OCI-LY1 (cell line): ENCODE results near the gene ABCC4.

Experiments used
- H2AFZ ChIP-seq: fragments of 200-600 bp; sonication (generic), shearing (Covaris generic); 2 replicates; pipeline ENCODE4 v1.6.0; 2014; ENCODE audit warnings: antibody characterized with exemption, mild to moderate bottlenecking, low read length
- H3F3A ChIP-seq: fragments of 200-600 bp; sonication (generic), shearing (Covaris generic); 2 replicates; pipeline ENCODE4 v1.6.0; 2014; ENCODE audit warnings: mild to moderate bottlenecking, antibody characterized with exemption, low read length, moderate library complexity; ENCODE audit not compliant: insufficient read depth
- H3K27ac ChIP-seq: fragments of 200-600 bp; sonication (generic); 2 replicates; pipeline ENCODE4 v1.5.1; 2014; ENCODE audit warnings: low read length, mixed run types, mild to moderate bottlenecking, low read depth; ENCODE audit not compliant: poor library complexity, severe bottlenecking
- H3K27me3 ChIP-seq: fragments of 200-600 bp; sonication (generic); 2 replicates; pipeline ENCODE4 v1.6.0; 2014; ENCODE audit warnings: antibody characterized with exemption, mild to moderate bottlenecking, low read length, moderate library complexity; ENCODE audit not compliant: insufficient read depth
- H3K36me3 ChIP-seq: fragments of 200-600 bp; sonication (generic); 2 replicates; pipeline ENCODE4 v1.6.1; 2014; ENCODE audit warnings: mild to moderate bottlenecking, antibody characterized with exemption, low read length, moderate library complexity, mixed read lengths; ENCODE audit not compliant: insufficient read depth
- H3K4me1 ChIP-seq: fragments of 200-600 bp; sonication (generic); 2 replicates; pipeline ENCODE4 v1.5.1; 2014; ENCODE audit warnings: mild to moderate bottlenecking, low read length, moderate library complexity; ENCODE audit not compliant: insufficient read depth, severe bottlenecking
- H3K4me2 ChIP-seq: fragments of 200-600 bp; sonication (generic), shearing (Covaris generic); 2 replicates; pipeline ENCODE4 v1.6.1; 2014; ENCODE audit warnings: low read length
- H3K4me3 ChIP-seq: fragments of 200-600 bp; sonication (generic); 2 replicates; pipeline ENCODE4 v1.5.1; 2014; ENCODE audit warnings: low read length, low read depth, mild to moderate bottlenecking, mixed read lengths; ENCODE audit not compliant: poor library complexity, severe bottlenecking
- H3K79me2 ChIP-seq: fragments of 200-600 bp; shearing (Covaris generic); 2 replicates; pipeline ENCODE4 v1.6.1; 2016; ENCODE audit warnings: mixed run types, low read length, mixed read lengths; ENCODE audit not compliant: insufficient read depth
- H3K9ac ChIP-seq: fragments of 200-600 bp; sonication (generic), shearing (Covaris generic); 2 replicates; pipeline ENCODE4 v1.6.1; 2014; ENCODE audit warnings: mild to moderate bottlenecking, low read length, mixed read lengths
- H3K9me2 ChIP-seq: fragments of 200-600 bp; sonication (generic), shearing (Covaris generic); 2 replicates; pipeline ENCODE4 v1.6.1; 2014; ENCODE audit warnings: low read depth, mild to moderate bottlenecking, low read length, mixed read lengths
- H3K9me3 ChIP-seq: fragments of 200-600 bp; shearing (Covaris generic); 2 replicates; pipeline ENCODE4 v1.6.1; 2014; ENCODE audit warnings: low read length, mixed read lengths
- H4K20me1 ChIP-seq: fragments of 200-600 bp; sonication (generic), shearing (Covaris generic); 2 replicates; pipeline ENCODE4 v1.6.0; 2016; ENCODE audit warnings: mild to moderate bottlenecking, low read length; ENCODE audit not compliant: insufficient read depth
- EZH2 ChIP-seq: fragments of 200-600 bp; sonication (generic), shearing (Covaris generic); IDR thresholded peaks from 2 replicates; pipeline ENCODE4 v1.8.0; 2017; ENCODE audit warnings: borderline replicate concordance, mixed run types, mild to moderate bottlenecking, antibody characterized with exemption, low read length, moderate library complexity, mixed read lengths
- TF ChIP-seq, protein P1 (sequence below): fragments of 200-600 bp; sonication (generic), shearing (Covaris generic); IDR thresholded peaks from 2 replicates; pipeline ENCODE4 v1.5.1; 2017; ENCODE audit warnings: mild to moderate bottlenecking, antibody characterized with exemption, low read length, moderate library complexity, mixed read lengths

The ABCC4 gene

DNA sequence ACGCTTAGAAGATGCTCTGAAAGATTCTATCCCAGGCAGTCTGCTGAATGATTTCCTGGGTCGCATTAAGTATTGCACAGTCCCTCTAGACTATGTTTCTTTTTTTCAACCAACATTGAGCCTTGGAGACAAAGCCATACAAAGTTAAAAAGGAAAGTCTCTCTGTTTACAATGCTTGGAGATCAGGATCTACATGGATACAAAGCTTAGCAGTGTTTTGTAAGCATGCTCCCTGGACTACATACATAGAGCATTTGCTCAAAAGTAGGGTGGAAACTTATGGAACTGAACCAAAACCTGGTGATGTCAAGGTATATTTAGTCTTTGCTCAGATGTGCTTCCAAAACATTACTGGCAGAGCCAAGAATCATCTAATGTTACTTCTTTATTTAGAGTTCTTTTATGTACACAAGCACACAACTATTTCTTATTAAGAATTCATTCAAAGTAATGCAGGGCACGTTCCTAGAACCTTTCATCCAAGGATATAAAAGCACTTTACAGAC, 241.2 kb downstream of the ABCC4 start:
- no peaks in the 10 kb centered on the region for H3K4me1 ChIP-seq
- no peaks in the 10 kb centered on the region for H3F3A ChIP-seq
- H3K27me3 ChIP-seq = no peaks in the 10 kb centered on the region
- no peaks in the 10 kb centered on the region for H3K9me3 ChIP-seq
- no peaks in the 10 kb centered on the region for H4K20me1 ChIP-seq
- H3K27ac ChIP-seq = no peak overlapping the region
- H3K9ac ChIP-seq = no peak overlapping the region
- TF ChIP-seq, protein P1, sequence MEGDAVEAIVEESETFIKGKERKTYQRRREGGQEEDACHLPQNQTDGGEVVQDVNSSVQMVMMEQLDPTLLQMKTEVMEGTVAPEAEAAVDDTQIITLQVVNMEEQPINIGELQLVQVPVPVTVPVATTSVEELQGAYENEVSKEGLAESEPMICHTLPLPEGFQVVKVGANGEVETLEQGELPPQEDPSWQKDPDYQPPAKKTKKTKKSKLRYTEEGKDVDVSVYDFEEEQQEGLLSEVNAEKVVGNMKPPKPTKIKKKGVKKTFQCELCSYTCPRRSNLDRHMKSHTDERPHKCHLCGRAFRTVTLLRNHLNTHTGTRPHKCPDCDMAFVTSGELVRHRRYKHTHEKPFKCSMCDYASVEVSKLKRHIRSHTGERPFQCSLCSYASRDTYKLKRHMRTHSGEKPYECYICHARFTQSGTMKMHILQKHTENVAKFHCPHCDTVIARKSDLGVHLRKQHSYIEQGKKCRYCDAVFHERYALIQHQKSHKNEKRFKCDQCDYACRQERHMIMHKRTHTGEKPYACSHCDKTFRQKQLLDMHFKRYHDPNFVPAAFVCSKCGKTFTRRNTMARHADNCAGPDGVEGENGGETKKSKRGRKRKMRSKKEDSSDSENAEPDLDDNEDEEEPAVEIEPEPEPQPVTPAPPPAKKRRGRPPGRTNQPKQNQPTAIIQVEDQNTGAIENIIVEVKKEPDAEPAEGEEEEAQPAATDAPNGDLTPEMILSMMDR = no peak
- TF ChIP-seq EZH2 = no peak
- H3K79me2 ChIP-seq = no peaks in the 10 kb centered on the region
- H3K36me3 ChIP-seq = no peaks in the 10 kb centered on the region
- no peaks in the 10 kb centered on the region for H3K9me2 ChIP-seq
- H2AFZ ChIP-seq = no peak overlapping the region
- H3K4me2 ChIP-seq = no peak overlapping the region
- H3K4me3 ChIP-seq = no peak overlapping the region

DNA sequence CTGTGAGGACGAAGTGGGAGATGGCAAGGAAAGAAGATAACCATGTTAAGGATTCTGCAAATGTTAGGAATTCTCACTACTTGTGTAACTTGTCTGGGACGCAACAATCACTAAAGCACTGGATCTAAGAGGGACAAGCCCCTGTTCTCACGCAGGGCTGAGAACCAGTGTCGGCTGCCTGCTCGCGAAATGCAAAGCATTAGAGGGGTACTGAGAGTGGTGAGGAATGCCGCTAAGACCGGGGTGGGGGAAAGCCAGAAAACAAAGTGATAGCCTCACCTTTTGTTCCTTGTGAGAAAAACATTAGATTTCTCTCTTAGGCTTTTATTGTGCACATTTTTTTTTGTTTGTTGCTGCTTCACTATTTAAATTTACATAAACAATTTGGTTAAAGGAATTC, 241.9 kb downstream of the ABCC4 start:
- H3K27me3 ChIP-seq = no peaks in the 10 kb centered on the region
- H3K79me2 ChIP-seq = no peaks in the 10 kb centered on the region
- TF ChIP-seq, protein P1 = no peak
- TF ChIP-seq EZH2 = no peak
- no peaks in the 10 kb centered on the region for H4K20me1 ChIP-seq
- no peak overlapping the region for H3K4me3 ChIP-seq
- H3K9ac ChIP-seq = no peak overlapping the region
- H3K4me1 ChIP-seq = no peaks in the 10 kb centered on the region
- no peak overlapping the region for H3K27ac ChIP-seq
- H3F3A ChIP-seq = no peaks in the 10 kb centered on the region
- no peaks in the 10 kb centered on the region for H3K36me3 ChIP-seq
- no peaks in the 10 kb centered on the region for H3K9me3 ChIP-seq
- H3K9me2 ChIP-seq = no peaks in the 10 kb centered on the region
- H2AFZ ChIP-seq = no peak overlapping the region
- no peak overlapping the region for H3K4me2 ChIP-seq

DNA sequence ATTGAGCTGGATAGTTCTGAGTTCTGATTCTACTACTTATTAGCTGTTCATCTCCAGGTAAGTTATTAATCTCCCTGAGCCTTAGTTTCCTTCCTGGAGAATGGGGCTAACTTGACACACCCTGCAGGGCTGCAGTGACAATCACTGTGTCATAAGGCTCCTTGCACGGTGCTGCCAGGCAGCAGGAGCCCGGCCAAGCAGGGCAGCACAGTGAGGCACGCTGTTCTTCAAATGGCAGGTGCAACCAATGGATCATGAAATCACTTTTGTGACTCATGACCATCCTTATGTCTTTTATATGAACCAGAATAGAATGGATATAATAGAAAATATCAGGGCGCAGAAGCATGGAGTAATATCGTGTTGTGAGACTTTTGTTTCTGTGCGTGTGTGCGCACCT, 242.6 kb downstream of the ABCC4 start:
- Histone ChIP-seq H3K4me3 (no peak overlapping the region), H2AFZ (no peak overlapping the region), H3K79me2 (no peaks in the 10 kb centered on the region), H3K27me3 (no peaks in the 10 kb centered on the region), H4K20me1 (no peaks in the 10 kb centered on the region), H3K9ac (no peak overlapping the region), H3K4me2 (no peak overlapping the region), H3F3A (no peaks in the 10 kb centered on the region), H3K9me3 (no peaks in the 10 kb centered on the region), H3K36me3 (no peaks in the 10 kb centered on the region), H3K27ac (no peak overlapping the region), H3K9me2 (no peaks in the 10 kb centered on the region), H3K4me1 (no peaks in the 10 kb centered on the region)
- TF ChIP-seq, protein P1 = no peak
- TF ChIP-seq EZH2 = no peak
